ENCODE results near the gene IPPK.
A peak's percentile ranks its signal among the peaks of the same experiment; 100 is the strongest.

IPPK gene

DNA sequence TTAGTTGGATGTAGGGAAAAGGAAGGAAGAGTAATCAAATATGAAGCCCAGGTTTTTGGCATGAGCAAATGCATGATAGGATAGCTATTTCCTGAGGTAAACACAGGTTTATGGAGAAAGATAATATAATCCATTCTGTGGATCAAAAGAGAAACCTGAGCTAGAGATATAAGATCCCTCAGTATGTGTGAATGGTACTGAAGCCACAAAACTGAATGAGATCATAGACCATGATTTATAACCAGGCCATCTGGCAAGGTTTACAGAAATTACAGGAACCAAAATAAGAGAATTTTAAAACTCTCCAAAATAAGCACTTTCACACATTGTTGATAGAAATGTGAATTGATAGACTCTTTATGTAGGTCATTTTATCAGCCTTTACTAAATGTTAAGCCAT, 105.4 kb downstream of the IPPK start (continued):
- TF ChIP-seq, protein P1, sequence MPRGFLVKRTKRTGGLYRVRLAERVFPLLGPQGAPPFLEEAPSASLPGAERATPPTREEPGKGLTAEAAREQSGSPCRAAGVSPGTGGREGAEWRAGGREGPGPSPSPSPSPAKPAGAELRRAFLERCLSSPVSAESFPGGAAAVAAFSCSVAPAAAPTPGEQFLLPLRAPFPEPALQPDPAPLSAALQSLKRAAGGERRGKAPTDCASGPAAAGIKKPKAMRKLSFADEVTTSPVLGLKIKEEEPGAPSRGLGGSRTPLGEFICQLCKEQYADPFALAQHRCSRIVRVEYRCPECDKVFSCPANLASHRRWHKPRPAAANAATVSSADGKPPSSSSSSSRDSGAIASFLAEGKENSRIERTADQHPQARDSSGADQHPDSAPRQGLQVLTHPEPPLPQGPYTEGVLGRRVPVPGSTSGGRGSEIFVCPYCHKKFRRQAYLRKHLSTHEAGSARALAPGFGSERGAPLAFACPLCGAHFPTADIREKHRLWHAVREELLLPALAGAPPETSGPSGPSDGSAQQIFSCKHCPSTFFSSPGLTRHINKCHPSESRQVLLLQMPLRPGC (tag by site-specific recombination; IDR thresholded peaks at IDR 0.05): no peak
- TF ChIP-seq ZNF426 (tag by site-specific recombination; IDR thresholded peaks at IDR 0.05) (no peak), ZNF791 (tag by site-specific recombination; IDR thresholded peaks at IDR 0.05) (no peak), SP2 (tag by site-specific recombination; IDR thresholded peaks at IDR 0.05) (no peak), ZNF121 (tag by site-specific recombination; IDR thresholded peaks at IDR 0.05) (no peak), ZNF501 (tag by site-specific recombination; IDR thresholded peaks at IDR 0.05) (no peak), KLF16 (tag by site-specific recombination; IDR thresholded peaks at IDR 0.05) (no peak), ZEB2 (tag by site-specific recombination; IDR thresholded peaks at IDR 0.05) (no peak), KLF7 (tag by site-specific recombination; IDR thresholded peaks at IDR 0.05; ENCODE audit: borderline replicate concordance) (no peak), ZNF843 (tag by site-specific recombination; IDR thresholded peaks at IDR 0.05) (peak; percentile 89), ZNF529 (tag by site-specific recombination; IDR thresholded peaks at IDR 0.05; ENCODE audit: insufficient replicate concordance) (no peak), ZNF302 (tag by site-specific recombination; IDR thresholded peaks at IDR 0.05; ENCODE audit: low read depth) (no peak), ZNF133 (tag by site-specific recombination; IDR thresholded peaks at IDR 0.05) (no peak), SETDB1 (IDR thresholded peaks at IDR 0.05; ENCODE audit: insufficient read length, low read length) (no peak), IKZF3 (tag by site-specific recombination; IDR thresholded peaks at IDR 0.05) (peak; percentile 49; the same call in 1 of the 2 replicates), ZNF24 (tag by site-specific recombination; IDR thresholded peaks at IDR 0.05) (0 out of 2 replicates have a peak, but pooled peaks have one; percentile 64)
- TF ChIP-seq, protein P2, sequence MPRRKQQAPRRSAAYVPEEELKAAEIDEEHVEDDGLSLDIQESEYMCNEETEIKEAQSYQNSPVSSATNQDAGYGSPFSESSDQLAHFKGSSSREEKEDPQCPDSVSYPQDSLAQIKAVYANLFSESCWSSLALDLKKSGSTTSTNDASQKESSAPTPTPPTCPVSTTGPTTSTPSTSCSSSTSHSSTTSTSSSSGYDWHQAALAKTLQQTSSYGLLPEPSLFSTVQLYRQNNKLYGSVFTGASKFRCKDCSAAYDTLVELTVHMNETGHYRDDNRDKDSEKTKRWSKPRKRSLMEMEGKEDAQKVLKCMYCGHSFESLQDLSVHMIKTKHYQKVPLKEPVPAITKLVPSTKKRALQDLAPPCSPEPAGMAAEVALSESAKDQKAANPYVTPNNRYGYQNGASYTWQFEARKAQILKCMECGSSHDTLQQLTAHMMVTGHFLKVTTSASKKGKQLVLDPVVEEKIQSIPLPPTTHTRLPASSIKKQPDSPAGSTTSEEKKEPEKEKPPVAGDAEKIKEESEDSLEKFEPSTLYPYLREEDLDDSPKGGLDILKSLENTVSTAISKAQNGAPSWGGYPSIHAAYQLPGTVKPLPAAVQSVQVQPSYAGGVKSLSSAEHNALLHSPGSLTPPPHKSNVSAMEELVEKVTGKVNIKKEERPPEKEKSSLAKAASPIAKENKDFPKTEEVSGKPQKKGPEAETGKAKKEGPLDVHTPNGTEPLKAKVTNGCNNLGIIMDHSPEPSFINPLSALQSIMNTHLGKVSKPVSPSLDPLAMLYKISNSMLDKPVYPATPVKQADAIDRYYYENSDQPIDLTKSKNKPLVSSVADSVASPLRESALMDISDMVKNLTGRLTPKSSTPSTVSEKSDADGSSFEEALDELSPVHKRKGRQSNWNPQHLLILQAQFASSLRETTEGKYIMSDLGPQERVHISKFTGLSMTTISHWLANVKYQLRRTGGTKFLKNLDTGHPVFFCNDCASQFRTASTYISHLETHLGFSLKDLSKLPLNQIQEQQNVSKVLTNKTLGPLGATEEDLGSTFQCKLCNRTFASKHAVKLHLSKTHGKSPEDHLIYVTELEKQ (tag by site-specific recombination; IDR thresholded peaks at IDR 0.05; ENCODE audit: borderline replicate concordance): no peak
- TF ChIP-seq, protein P3, sequence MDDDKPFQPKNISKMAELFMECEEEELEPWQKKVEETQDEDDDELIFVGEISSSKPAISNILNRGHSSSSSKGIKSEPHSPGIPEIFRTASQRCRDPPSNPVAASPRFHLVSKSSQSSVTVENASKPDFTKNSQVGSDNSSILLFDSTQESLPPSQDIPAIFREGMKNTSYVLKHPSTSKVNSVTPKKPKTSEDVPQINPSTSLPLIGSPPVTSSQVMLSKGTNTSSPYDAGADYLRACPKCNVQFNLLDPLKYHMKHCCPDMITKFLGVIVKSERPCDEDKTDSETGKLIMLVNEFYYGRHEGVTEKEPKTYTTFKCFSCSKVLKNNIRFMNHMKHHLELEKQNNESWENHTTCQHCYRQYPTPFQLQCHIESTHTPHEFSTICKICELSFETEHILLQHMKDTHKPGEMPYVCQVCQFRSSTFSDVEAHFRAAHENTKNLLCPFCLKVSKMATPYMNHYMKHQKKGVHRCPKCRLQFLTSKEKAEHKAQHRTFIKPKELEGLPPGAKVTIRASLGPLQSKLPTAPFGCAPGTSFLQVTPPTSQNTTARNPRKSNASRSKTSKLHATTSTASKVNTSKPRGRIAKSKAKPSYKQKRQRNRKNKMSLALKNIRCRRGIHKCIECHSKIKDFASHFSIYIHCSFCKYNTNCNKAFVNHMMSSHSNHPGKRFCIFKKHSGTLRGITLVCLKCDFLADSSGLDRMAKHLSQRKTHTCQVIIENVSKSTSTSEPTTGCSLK (tag by site-specific recombination; IDR thresholded peaks at IDR 0.05): no peak
- TF ChIP-seq, protein P4, sequence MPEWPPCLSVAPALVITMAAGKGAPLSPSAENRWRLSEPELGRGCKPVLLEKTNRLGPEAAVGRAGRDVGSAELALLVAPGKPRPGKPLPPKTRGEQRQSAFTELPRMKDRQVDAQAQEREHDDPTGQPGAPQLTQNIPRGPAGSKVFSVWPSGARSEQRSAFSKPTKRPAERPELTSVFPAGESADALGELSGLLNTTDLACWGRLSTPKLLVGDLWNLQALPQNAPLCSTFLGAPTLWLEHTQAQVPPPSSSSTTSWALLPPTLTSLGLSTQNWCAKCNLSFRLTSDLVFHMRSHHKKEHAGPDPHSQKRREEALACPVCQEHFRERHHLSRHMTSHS (tag by site-specific recombination; IDR thresholded peaks at IDR 0.05): no peak
- TF ChIP-seq, protein P5, sequence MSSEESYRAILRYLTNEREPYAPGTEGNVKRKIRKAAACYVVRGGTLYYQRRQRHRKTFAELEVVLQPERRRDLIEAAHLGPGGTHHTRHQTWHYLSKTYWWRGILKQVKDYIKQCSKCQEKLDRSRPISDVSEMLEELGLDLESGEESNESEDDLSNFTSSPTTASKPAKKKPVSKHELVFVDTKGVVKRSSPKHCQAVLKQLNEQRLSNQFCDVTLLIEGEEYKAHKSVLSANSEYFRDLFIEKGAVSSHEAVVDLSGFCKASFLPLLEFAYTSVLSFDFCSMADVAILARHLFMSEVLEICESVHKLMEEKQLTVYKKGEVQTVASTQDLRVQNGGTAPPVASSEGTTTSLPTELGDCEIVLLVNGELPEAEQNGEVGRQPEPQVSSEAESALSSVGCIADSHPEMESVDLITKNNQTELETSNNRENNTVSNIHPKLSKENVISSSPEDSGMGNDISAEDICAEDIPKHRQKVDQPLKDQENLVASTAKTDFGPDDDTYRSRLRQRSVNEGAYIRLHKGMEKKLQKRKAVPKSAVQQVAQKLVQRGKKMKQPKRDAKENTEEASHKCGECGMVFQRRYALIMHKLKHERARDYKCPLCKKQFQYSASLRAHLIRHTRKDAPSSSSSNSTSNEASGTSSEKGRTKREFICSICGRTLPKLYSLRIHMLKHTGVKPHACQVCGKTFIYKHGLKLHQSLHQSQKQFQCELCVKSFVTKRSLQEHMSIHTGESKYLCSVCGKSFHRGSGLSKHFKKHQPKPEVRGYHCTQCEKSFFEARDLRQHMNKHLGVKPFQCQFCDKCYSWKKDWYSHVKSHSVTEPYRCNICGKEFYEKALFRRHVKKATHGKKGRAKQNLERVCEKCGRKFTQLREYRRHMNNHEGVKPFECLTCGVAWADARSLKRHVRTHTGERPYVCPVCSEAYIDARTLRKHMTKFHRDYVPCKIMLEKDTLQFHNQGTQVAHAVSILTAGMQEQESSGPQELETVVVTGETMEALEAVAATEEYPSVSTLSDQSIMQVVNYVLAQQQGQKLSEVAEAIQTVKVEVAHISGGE (tag by site-specific recombination; conservative IDR thresholded peaks at IDR 0.05; ENCODE audit: low read depth): no peak
- TF ChIP-seq, protein P6, sequence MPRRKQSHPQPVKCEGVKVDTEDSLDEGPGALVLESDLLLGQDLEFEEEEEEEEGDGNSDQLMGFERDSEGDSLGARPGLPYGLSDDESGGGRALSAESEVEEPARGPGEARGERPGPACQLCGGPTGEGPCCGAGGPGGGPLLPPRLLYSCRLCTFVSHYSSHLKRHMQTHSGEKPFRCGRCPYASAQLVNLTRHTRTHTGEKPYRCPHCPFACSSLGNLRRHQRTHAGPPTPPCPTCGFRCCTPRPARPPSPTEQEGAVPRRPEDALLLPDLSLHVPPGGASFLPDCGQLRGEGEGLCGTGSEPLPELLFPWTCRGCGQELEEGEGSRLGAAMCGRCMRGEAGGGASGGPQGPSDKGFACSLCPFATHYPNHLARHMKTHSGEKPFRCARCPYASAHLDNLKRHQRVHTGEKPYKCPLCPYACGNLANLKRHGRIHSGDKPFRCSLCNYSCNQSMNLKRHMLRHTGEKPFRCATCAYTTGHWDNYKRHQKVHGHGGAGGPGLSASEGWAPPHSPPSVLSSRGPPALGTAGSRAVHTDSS (tag by site-specific recombination; IDR thresholded peaks at IDR 0.05): no peak
- TF ChIP-seq, protein P7, sequence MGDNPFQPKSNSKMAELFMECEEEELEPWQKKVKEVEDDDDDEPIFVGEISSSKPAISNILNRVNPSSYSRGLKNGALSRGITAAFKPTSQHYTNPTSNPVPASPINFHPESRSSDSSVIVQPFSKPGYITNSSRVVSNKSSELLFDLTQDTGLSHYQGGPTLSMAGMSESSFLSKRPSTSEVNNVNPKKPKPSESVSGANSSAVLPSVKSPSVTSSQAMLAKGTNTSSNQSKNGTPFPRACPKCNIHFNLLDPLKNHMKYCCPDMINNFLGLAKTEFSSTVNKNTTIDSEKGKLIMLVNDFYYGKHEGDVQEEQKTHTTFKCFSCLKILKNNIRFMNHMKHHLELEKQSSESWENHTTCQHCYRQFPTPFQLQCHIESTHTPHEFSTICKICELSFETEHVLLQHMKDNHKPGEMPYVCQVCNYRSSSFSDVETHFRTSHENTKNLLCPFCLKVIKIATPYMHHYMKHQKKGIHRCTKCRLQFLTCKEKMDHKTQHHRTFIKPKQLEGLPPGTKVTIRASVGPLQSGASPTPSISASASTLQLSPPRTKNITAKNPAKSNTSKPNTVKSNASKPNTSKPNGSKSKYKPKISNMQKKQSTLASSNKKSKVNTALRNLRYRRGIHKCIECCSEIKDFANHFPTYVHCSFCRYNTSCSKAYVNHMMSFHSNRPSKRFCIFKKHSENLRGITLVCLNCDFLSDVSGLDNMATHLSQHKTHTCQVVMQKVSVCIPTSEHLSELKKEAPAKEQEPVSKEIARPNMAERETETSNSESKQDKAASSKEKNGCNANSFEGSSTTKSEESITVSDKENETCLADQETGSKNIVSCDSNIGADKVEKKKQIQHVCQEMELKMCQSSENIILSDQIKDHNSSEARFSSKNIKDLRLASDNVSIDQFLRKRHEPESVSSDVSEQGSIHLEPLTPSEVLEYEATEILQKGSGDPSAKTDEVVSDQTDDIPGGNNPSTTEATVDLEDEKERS (tag by site-specific recombination; IDR thresholded peaks at IDR 0.05): no peak

All from HEK293 (cell line).